Activated naive CD4-positive, alpha-beta T cell (primary cell): ENCODE results near the gene PCDHB11.
"Not testable (repeated sequence)": the region's sequence is repeated elsewhere in the genome, so short reads cannot be mapped to it uniquely, and the experiment has no call there.

Experiments used
- DNase-seq, 4 experiments: peaks; one replicate each; lab custom pipeline; 2025; lab: John Stamatoyannopoulos, UW

The PCDHB11 gene

GRCh38 chr5:141199359-141200235 is at the start of gene PCDHB11:
Gene PCDHB11, plus strand, starts transcription at chr5:141199627. Its CDS starts 148 bp downstream, at chr5:141199775.
- DNase-seq = no peak

- no peak for DNase-seq
Measured at GRCh38 chr5:141149812-141150211, 49.6 kb upstream of the PCDHB11 start, which contains the start of gene PCDHB6. Gene PCDHB6, plus strand, starts transcription at chr5:141150057. Its CDS starts 201 bp downstream, at chr5:141150258.

- no peak for DNase-seq
Measured at GRCh38 chr5:141150224-141150992, 49.0 kb upstream of the PCDHB11 start.

GRCh38 chr5:141150993-141151325 is 48.5 kb upstream of the PCDHB11 start:
- no peak for DNase-seq

GRCh38 chr5:141151632-141152031 is 47.8 kb upstream of the PCDHB11 start:
- DNase-seq = not testable (repeated sequence)

- DNase-seq = not testable (repeated sequence)
Measured at GRCh38 chr5:141152096-141152495, 47.3 kb upstream of the PCDHB11 start.

- DNase-seq = no peak
Measured at GRCh38 chr5:141155540-141156374, 43.7 kb upstream of the PCDHB11 start.

- not testable (repeated sequence) for DNase-seq
Measured at GRCh38 chr5:141157356-141157755, 42.1 kb upstream of the PCDHB11 start.

GRCh38 chr5:141157901-141158300 is 41.5 kb upstream of the PCDHB11 start:
- not testable (repeated sequence) for DNase-seq

GRCh38 chr5:141172381-141173204 is 26.8 kb upstream of the PCDHB11 start, which contains the start of gene PCDHB7:
Gene PCDHB7, plus strand, starts transcription at chr5:141172644. Its CDS starts 192 bp downstream, at chr5:141172836.
- DNase-seq = no peak

- not testable (repeated sequence) for DNase-seq
Measured at GRCh38 chr5:141174291-141175104, 24.9 kb upstream of the PCDHB11 start.

GRCh38 chr5:141175933-141176332 is 23.5 kb upstream of the PCDHB11 start:
- DNase-seq = no peak

- not testable (repeated sequence) for DNase-seq
Measured at GRCh38 chr5:141177577-141178191, 21.7 kb upstream of the PCDHB11 start, which contains the start of gene PCDHB8. Gene PCDHB8, plus strand, starts transcription at chr5:141177790. Its CDS starts 245 bp downstream, at chr5:141178035.

GRCh38 chr5:141179371-141179770 is 20.1 kb upstream of the PCDHB11 start:
- not testable (repeated sequence) for DNase-seq

- DNase-seq = not testable (repeated sequence)
Measured at GRCh38 chr5:141179876-141180275, 19.6 kb upstream of the PCDHB11 start.

- no peak for DNase-seq
Measured at GRCh38 chr5:141180313-141180712, 19.1 kb upstream of the PCDHB11 start.

- no peak for DNase-seq
Measured at GRCh38 chr5:141182248-141182647, 17.2 kb upstream of the PCDHB11 start, which contains the start of gene PCDHB16. Gene PCDHB16, plus strand, starts transcription at chr5:141182387. Its CDS starts 173 bp downstream, at chr5:141182560.

GRCh38 chr5:141184117-141184855 is 15.1 kb upstream of the PCDHB11 start:
- DNase-seq = not testable (repeated sequence)
